Muscle layer of duodenum (tissue), 2 donors: ENCODE data around the gene PRKG1.
A peak's percentile ranks its signal among the peaks of the same experiment; 100 is the strongest.

Experiments
- H3K27ac ChIP-seq: one replicate; pipeline ENCODE4 v1.7.0; 2013; ENCODE audit warnings: mild to moderate bottlenecking, low read length
- H3K27me3 ChIP-seq: one replicate; pipeline ENCODE4 v1.7.0; 2013; ENCODE audit warnings: low read depth, mild to moderate bottlenecking, control low read depth, low read length
- H3K36me3 ChIP-seq, 2 donors: one replicate each; pipeline ENCODE4 v1.7.0; 2013; ENCODE audit warnings: low read length in 2 of 2, control low read depth in 1 of 2, mild to moderate bottlenecking in 1 of 2; ENCODE audit not compliant: insufficient read depth in 2 of 2, control insufficient read depth in 1 of 2
- H3K4me1 ChIP-seq, 2 donors: one replicate each; pipeline ENCODE4 v1.7.0; 2013; ENCODE audit warnings: low read length in 2 of 2, mild to moderate bottlenecking in 2 of 2, control low read depth in 1 of 2, moderate library complexity in 1 of 2; ENCODE audit not compliant: insufficient read depth in 2 of 2, control insufficient read depth in 1 of 2
- H3K4me3 ChIP-seq, 2 donors: one replicate each; pipeline ENCODE4 v1.7.0; 2013; ENCODE audit warnings: low read length in 2 of 2, low read depth in 1 of 2, mild to moderate bottlenecking in 1 of 2
- H3K9me3 ChIP-seq, 2 donors: one replicate each; pipeline ENCODE4 v1.7.0; 2013; ENCODE audit warnings: low read length in 2 of 2, control low read depth in 1 of 2, mild to moderate bottlenecking in 1 of 2; ENCODE audit not compliant: control insufficient read depth in 1 of 2
- donor health status: healthy.

The PRKG1 gene

GRCh38 chr10:52313933-52314821, 1239.9 kb downstream of the PRKG1 start, which contains the start of gene DKK1:
Gene DKK1 (plus strand): TSS chr10:52314281. CDS start chr10:52314435, 154 bp downstream.
- Histone ChIP-seq H3K36me3 (no peaks in the 10 kb centered on the region), H3K27me3 (peaks cover 4% of the 10 kb centered on the region), H3K4me1 (peaks cover 5 to 19% of the 10 kb centered on the region in 2 donors), H3K4me3 (peak within 1 kb of the TSS; percentile 55 to 66), H3K9me3 (no peaks in the 10 kb centered on the region), H3K27ac (no peak within 1 kb of the TSS)

GRCh38 chr10:52314822-52315552, 1240.7 kb downstream of the PRKG1 start:
- peaks cover 5 to 19% of the 10 kb centered on the region in 2 donors for H3K4me1 ChIP-seq

GRCh38 chr10:52316001-52316400, 1241.7 kb downstream of the PRKG1 start:
- Histone ChIP-seq H3K4me3 (no peak overlapping the region), H3K9me3 (no peaks in the 10 kb centered on the region), H3K27ac (no peak overlapping the region), H3K36me3 (no peaks in the 10 kb centered on the region), H3K4me1 (peaks cover 5 to 19% of the 10 kb centered on the region in 2 donors), H3K27me3 (peaks cover 4% of the 10 kb centered on the region)

More at GRCh38 chr10:52314822-52315552, 1240.7 kb downstream of the PRKG1 start:
- peak overlapping the region; percentile 55 to 66 for H3K4me3 ChIP-seq
- H3K27me3 ChIP-seq, result peaks cover 4% of the 10 kb centered on the region
- no peaks in the 10 kb centered on the region for H3K36me3 ChIP-seq
- no peak overlapping the region for H3K27ac ChIP-seq
- H3K9me3 ChIP-seq, result no peaks in the 10 kb centered on the region

GRCh38 chr10:52316500-52316899, 1242.2 kb downstream of the PRKG1 start:
- H3K4me3 ChIP-seq, result no peak overlapping the region
- no peak overlapping the region for H3K27ac ChIP-seq
- no peaks in the 10 kb centered on the region for H3K9me3 ChIP-seq
- peaks cover 5 to 19% of the 10 kb centered on the region in 2 donors for H3K4me1 ChIP-seq
- H3K27me3 ChIP-seq, result peaks cover 4% of the 10 kb centered on the region
- H3K36me3 ChIP-seq, result no peaks in the 10 kb centered on the region

- peaks cover 4% of the 10 kb centered on the region for H3K27me3 ChIP-seq
- peaks cover 4 to 15% of the 10 kb centered on the region in 2 donors for H3K4me1 ChIP-seq
- no peaks in the 10 kb centered on the region for H3K36me3 ChIP-seq
- no peaks in the 10 kb centered on the region for H3K9me3 ChIP-seq
- no peak overlapping the region for H3K4me3 ChIP-seq
- no peak overlapping the region for H3K27ac ChIP-seq
Measured at GRCh38 chr10:52318136-52318701, 1243.9 kb downstream of the PRKG1 start.

- no peaks in the 10 kb centered on the region for H3K9me3 ChIP-seq
- no peak overlapping the region for H3K4me3 ChIP-seq
- H3K27ac ChIP-seq, result no peak overlapping the region
- H3K27me3 ChIP-seq, result peaks cover 4% of the 10 kb centered on the region
- peaks cover 0 to 8% of the 10 kb centered on the region in 2 donors for H3K4me1 ChIP-seq
- no peaks in the 10 kb centered on the region for H3K36me3 ChIP-seq
Measured at GRCh38 chr10:52318822-52319464, 1244.7 kb downstream of the PRKG1 start.

- H3K36me3 ChIP-seq, result no peaks in the 10 kb centered on the region
- no peaks in the 10 kb centered on the region for H3K4me1 ChIP-seq
- no peaks in the 10 kb centered on the region for H3K27me3 ChIP-seq
- no peaks in the 10 kb centered on the region for H3K9me3 ChIP-seq
- H3K27ac ChIP-seq, result no peak overlapping the region
- H3K4me3 ChIP-seq, result no peak overlapping the region
Measured at GRCh38 chr10:52319926-52320325, 1245.6 kb downstream of the PRKG1 start.

- Histone ChIP-seq H3K4me3 (no peak overlapping the region), H3K4me1 (no peaks in the 10 kb centered on the region), H3K27me3 (no peaks in the 10 kb centered on the region), H3K36me3 (no peaks in the 10 kb centered on the region), H3K9me3 (no peaks in the 10 kb centered on the region), H3K27ac (no peak overlapping the region)
Measured at GRCh38 chr10:52322323-52322722, 1248.0 kb downstream of the PRKG1 start.

- Histone ChIP-seq H3K4me3 (no peak overlapping the region), H3K27me3 (no peaks in the 10 kb centered on the region), H3K27ac (no peak overlapping the region), H3K36me3 (no peaks in the 10 kb centered on the region), H3K9me3 (no peaks in the 10 kb centered on the region), H3K4me1 (no peaks in the 10 kb centered on the region)
Measured at GRCh38 chr10:52322936-52323335, 1248.6 kb downstream of the PRKG1 start.

- no peak overlapping the region for H3K4me3 ChIP-seq
- H3K27ac ChIP-seq, result no peak overlapping the region
- no peaks in the 10 kb centered on the region for H3K4me1 ChIP-seq
- no peaks in the 10 kb centered on the region for H3K9me3 ChIP-seq
- no peaks in the 10 kb centered on the region for H3K27me3 ChIP-seq
- no peaks in the 10 kb centered on the region for H3K36me3 ChIP-seq
Measured at GRCh38 chr10:52326382-52326781, 1252.1 kb downstream of the PRKG1 start.
